Neural progenitor cell (in vitro differentiated cells): ENCODE measurements around the gene ORMDL3. TPM values are rescaled to one million over a fixed set of nuclear protein-coding genes. Genes with fewer than 3 reads are reported as not detected.
A peak's percentile ranks its signal among the peaks of the same experiment; 100 is the strongest.

Experiments
- DNase-seq: peaks from one replicate; pipeline ENCODE4 v3.0.0-alpha.2; 2016; ENCODE audit warnings: low spot score
- H2AFZ ChIP-seq: fragments of 200-600 bp; sonication (generic); replicated peaks from 2 replicates; pipeline ENCODE4 v1.6.1; 2016; ENCODE audit warnings: antibody characterized with exemption
- H3F3A ChIP-seq: fragments of 200-600 bp; sonication (generic); 2 replicates; pipeline ENCODE4 v1.6.1; 2016; ENCODE audit warnings: antibody characterized with exemption, low read depth
- H3K27ac ChIP-seq: fragments of 200-600 bp; sonication (generic); 2 replicates; pipeline ENCODE4 v1.5.1; 2016; ENCODE audit warnings: mild to moderate bottlenecking
- H3K27me3 ChIP-seq: fragments of 200-600 bp; sonication (generic); 2 replicates; pipeline ENCODE4 v1.6.1; 2016; ENCODE audit warnings: mild to moderate bottlenecking, moderate library complexity
- H3K36me3 ChIP-seq: fragments of 200-600 bp; sonication (generic); 2 replicates; pipeline ENCODE4 v1.5.1; 2016
- H3K4me1 ChIP-seq: fragments of 200-600 bp; sonication (generic); 2 replicates; pipeline ENCODE4 v1.6.1; 2016; ENCODE audit warnings: mixed run types
- H3K4me2 ChIP-seq: fragments of 200-600 bp; sonication (generic); 2 replicates; pipeline ENCODE4 v1.6.1; 2016
- H3K4me3 ChIP-seq: fragments of 200-600 bp; sonication (generic); 2 replicates; pipeline ENCODE4 v1.5.1; 2016
- H3K79me2 ChIP-seq: fragments of 200-600 bp; sonication (generic); 2 replicates; pipeline ENCODE4 v1.6.1; 2016; ENCODE audit warnings: low read depth
- H3K9ac ChIP-seq: fragments of 200-600 bp; sonication (generic); 2 replicates; pipeline ENCODE4 v1.6.1; 2016
- H3K9me3 ChIP-seq: fragments of 200-600 bp; sonication (generic); 2 replicates; pipeline ENCODE4 v1.5.1; 2016; ENCODE audit warnings: low read depth
- H4K20me1 ChIP-seq: fragments of 200-600 bp; sonication (generic); 2 replicates; pipeline ENCODE4 v1.6.1; 2016; ENCODE audit warnings: low read depth
- H3K27ac Mint-ChIP-seq: 3 replicates; pipeline ENCODE4 v1.8.0; 2021; ENCODE audit warnings: mixed read lengths
- H3K27me3 Mint-ChIP-seq: 2 replicates; pipeline ENCODE4 v1.8.0; 2022; ENCODE audit warnings: low read depth, mild to moderate bottlenecking, inconsistent platforms, moderate library complexity, mixed read lengths; ENCODE audit not compliant: insufficient read depth
- H3K36me3 Mint-ChIP-seq: 3 replicates; pipeline ENCODE4 v1.8.0; 2021; ENCODE audit warnings: mixed read lengths
- H3K4me1 Mint-ChIP-seq: 3 replicates; pipeline ENCODE4 v1.8.0; 2021; ENCODE audit warnings: mixed read lengths
- H3K4me3 Mint-ChIP-seq: 3 replicates; pipeline ENCODE4 v1.8.0; 2021; ENCODE audit warnings: mild to moderate bottlenecking, moderate library complexity, mixed read lengths
- H3K9me3 Mint-ChIP-seq: 3 replicates; pipeline ENCODE4 v1.8.0; 2020; ENCODE audit warnings: mixed read lengths
- EZH2 ChIP-seq: fragments of 200-600 bp; sonication (generic); IDR thresholded peaks from 2 replicates; pipeline ENCODE4 v1.6.1; 2017; ENCODE audit warnings: antibody characterized with exemption, mild to moderate bottlenecking, moderate library complexity
- EZH2phosphoT487 ChIP-seq: fragments of 200-600 bp; sonication (generic); IDR thresholded peaks from 2 replicates; pipeline ENCODE4 v1.6.1; 2017; ENCODE audit warnings: antibody characterized with exemption
- total RNA-seq: library from RNA; depleted of rRNA; stranded (reverse); fragments of >200 nt; gene quantifications from 2 replicates; pipeline ENCODE4 v1.2.3, GENCODE V29; 2015; ENCODE audit warnings: low replicate concordance
- TF ChIP-seq, protein P1 (sequence below): fragments of 200-600 bp; sonication (generic); IDR thresholded peaks from 2 replicates; pipeline ENCODE4 v1.5.1; 2017; ENCODE audit warnings: antibody characterized with exemption, mild to moderate bottlenecking

The ORMDL3 gene
- total RNA-seq, 1 donor from 2014 or later: 29.3 TPM

DNA sequence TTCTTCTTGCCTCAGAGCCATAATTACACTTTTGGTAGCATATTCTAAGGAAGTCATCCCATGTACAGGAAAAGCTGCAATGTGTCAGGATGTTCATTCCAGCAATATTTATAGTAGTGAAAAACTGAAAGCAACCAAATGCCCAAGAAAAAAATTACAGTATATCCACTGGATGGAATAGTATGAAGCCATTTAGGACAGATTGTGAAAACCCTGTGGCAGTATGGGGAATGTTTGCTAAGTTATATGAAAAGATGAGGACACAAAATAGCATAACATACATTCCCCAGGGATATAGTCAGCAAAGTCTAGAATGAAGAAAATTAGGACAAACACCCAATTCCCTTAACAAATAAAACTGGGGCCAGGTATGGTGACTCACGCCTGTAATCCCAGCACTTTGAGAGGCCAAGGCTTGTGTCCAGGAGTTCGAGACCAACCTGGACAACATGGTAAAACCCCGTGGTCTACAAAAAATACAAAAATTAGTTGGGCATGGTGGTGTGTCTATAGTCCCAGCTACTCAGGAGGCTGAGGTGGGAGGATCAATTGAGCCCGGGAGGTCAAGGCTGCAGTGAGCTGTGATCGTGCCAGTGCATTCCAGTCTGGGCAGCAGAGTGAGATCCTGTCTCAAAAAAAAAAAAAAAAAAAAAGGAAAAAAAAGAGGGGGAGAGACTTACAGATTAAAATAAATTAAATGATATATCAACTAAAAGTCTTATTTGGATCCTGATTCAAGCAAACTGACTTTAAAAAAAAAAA lies 2.4 kb upstream of the ORMDL3 start:
- no peaks in the 10 kb centered on the region for H3K9me3 Mint-ChIP-seq
- peaks cover 5% of the 10 kb centered on the region for H3K27me3 Mint-ChIP-seq
- Histone ChIP-seq H3K27ac (no peak overlapping the region), H3K9me3 (no peaks in the 10 kb centered on the region), H2AFZ (no peak overlapping the region), H3K9ac (no peak overlapping the region), H3K4me1 (peaks cover 22% of the 10 kb centered on the region), H4K20me1 (peaks cover 21% of the 10 kb centered on the region), H3K4me2 (no peak overlapping the region), H3K36me3 (no peaks in the 10 kb centered on the region), H3F3A (peaks cover 8% of the 10 kb centered on the region), H3K27me3 (no peaks in the 10 kb centered on the region), H3K79me2 (peaks cover 24% of the 10 kb centered on the region), H3K4me3 (no peak overlapping the region)
- TF ChIP-seq EZH2 (no peak), EZH2phosphoT487 (no peak)
- TF ChIP-seq, protein P1, sequence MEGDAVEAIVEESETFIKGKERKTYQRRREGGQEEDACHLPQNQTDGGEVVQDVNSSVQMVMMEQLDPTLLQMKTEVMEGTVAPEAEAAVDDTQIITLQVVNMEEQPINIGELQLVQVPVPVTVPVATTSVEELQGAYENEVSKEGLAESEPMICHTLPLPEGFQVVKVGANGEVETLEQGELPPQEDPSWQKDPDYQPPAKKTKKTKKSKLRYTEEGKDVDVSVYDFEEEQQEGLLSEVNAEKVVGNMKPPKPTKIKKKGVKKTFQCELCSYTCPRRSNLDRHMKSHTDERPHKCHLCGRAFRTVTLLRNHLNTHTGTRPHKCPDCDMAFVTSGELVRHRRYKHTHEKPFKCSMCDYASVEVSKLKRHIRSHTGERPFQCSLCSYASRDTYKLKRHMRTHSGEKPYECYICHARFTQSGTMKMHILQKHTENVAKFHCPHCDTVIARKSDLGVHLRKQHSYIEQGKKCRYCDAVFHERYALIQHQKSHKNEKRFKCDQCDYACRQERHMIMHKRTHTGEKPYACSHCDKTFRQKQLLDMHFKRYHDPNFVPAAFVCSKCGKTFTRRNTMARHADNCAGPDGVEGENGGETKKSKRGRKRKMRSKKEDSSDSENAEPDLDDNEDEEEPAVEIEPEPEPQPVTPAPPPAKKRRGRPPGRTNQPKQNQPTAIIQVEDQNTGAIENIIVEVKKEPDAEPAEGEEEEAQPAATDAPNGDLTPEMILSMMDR: no peak
- peaks cover 34% of the 10 kb centered on the region for H3K4me1 Mint-ChIP-seq
- DNase-seq: no peak
- H3K36me3 Mint-ChIP-seq: no peaks in the 10 kb centered on the region
- H3K4me3 Mint-ChIP-seq: peak overlapping the region; percentile 11
- H3K27ac Mint-ChIP-seq: no peak overlapping the region

DNA sequence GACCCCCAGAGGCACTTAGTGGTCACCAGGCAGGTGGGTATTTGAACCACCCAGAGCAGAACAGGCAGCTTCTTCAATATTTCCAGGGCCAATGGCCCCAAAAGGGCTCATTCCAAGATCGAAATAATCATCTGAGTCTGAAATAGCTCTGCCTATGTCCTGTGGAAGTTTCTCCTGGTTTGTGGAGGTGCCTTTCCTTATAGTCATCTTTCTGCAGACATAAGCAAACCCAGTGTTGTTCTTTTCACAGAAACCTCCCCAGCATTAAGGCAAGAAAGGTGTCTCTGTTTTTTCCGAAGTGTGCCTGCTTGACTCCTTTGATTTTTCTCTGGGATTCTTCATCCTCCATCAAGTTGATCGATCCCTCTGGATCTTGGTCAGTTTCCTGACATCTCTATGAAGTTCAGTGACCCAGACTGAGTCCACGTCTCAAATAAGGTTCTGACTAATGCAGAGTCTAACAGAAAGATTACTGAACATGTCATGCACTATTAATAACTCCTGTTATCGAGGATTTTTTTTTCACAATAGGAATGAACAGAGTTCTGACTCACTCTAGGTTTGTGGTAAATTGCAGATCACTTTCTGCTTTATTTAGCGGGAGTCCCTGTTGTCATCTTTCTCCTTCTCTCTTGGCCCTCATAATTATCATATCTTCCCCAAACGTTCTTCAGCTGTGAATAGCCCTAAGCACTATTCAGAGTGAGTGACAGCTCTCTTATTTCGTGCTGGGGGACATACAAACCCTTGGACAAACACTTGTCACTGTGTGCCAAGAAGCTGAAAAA lies 1.7 kb upstream of the ORMDL3 start:
- Histone ChIP-seq H3K79me2 (peaks cover 26% of the 10 kb centered on the region), H3K27me3 (no peaks in the 10 kb centered on the region), H4K20me1 (peaks cover 28% of the 10 kb centered on the region), H2AFZ (no peak overlapping the region), H3K4me2 (no peak overlapping the region), H3K4me1 (peaks cover 29% of the 10 kb centered on the region), H3K9ac (no peak overlapping the region), H3K27ac (no peak overlapping the region), H3K36me3 (no peaks in the 10 kb centered on the region), H3K9me3 (no peaks in the 10 kb centered on the region), H3K4me3 (no peak overlapping the region), H3F3A (peaks cover 8% of the 10 kb centered on the region)
- H3K9me3 Mint-ChIP-seq: no peaks in the 10 kb centered on the region
- peaks cover 5% of the 10 kb centered on the region for H3K27me3 Mint-ChIP-seq
- H3K36me3 Mint-ChIP-seq: peaks cover 2% of the 10 kb centered on the region
- H3K4me1 Mint-ChIP-seq: peaks cover 35% of the 10 kb centered on the region
- H3K27ac Mint-ChIP-seq: no peak overlapping the region
- no peak for TF ChIP-seq EZH2
- TF ChIP-seq, protein P1: no peak
- no peak for TF ChIP-seq EZH2phosphoT487
- H3K4me3 Mint-ChIP-seq: peak overlapping the region; percentile 11
- DNase-seq: no peak

DNA sequence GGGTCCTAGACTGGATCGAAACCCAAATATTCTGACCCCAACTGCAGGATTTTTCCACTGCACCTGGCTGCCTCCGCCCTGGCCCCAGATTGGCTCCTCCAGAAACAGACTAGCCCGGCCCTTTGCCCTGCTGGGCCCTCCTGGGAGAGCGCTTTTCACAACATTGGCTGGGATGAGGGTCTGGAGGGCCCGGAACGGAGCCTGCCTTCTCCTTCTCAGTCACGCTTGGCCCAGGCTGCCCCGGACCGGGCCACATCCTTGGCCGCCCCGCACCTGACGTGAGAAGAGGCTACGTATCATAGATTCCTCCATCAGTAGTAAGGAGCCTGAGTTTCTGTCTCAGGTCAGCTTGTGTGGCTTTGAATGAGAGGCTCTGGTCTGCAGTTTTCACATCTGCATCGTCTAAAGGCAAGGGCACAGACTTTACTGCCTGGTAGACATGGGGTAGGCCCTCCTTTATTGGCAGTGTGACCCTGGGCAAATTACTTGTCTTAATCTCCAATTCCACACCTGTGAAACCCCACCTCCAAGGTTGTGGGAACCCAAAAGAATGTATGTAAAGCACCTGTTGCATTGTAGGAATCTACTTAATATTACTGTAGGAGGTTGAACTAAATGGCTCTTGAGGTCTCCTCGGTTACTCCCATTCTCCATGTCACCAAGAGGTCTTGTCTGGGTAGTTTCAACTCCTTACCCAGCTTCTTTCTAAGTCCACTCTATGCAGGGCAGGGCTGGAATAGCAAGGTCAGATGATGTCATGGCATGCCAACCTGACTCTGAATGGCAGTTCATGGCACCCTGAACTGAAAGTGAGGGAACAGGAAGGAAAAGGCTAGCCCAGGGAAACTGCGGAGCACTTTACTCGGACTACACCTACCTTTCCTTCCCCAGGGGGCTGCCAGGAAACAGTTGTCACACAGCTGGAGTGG lies 792 bp upstream of the ORMDL3 start:
- Histone ChIP-seq H3K4me3 (peak overlapping the region; percentile 93), H3F3A (peaks cover 8% of the 10 kb centered on the region), H2AFZ (peak overlapping the region; percentile 91), H4K20me1 (peaks cover 29% of the 10 kb centered on the region), H3K9ac (peak overlapping the region; percentile 47), H3K27me3 (no peaks in the 10 kb centered on the region), H3K9me3 (no peaks in the 10 kb centered on the region), H3K36me3 (no peaks in the 10 kb centered on the region), H3K79me2 (peaks cover 26% of the 10 kb centered on the region), H3K27ac (peak overlapping the region; percentile 14), H3K4me2 (peak overlapping the region; percentile 93), H3K4me1 (peaks cover 30% of the 10 kb centered on the region)
- DNase-seq: peak; percentile 75
- H3K9me3 Mint-ChIP-seq: no peaks in the 10 kb centered on the region
- H3K4me3 Mint-ChIP-seq: peak overlapping the region; percentile 94
- H3K36me3 Mint-ChIP-seq: peaks cover 5% of the 10 kb centered on the region
- H3K4me1 Mint-ChIP-seq: peaks cover 31% of the 10 kb centered on the region
- TF ChIP-seq EZH2 (no peak), EZH2phosphoT487 (no peak)
- peak overlapping the region; percentile 86 for H3K27ac Mint-ChIP-seq
- peaks cover 5% of the 10 kb centered on the region for H3K27me3 Mint-ChIP-seq
